ENCODE results near the gene FGFR4. TPM values are rescaled to one million over a fixed set of nuclear protein-coding genes. Genes with fewer than 3 reads are reported as not detected.

FGFR4 gene
- total RNA-seq, 1 donor from 2014 or later = 34.1 TPM

GRCh38 chr5:177099422-177100093, 12.8 kb downstream of the FGFR4 start:
- Mint-ChIP-seq H3K36me3 (no peaks in the 10 kb centered on the region), H3K27ac (no peak overlapping the region), H3K4me3 (no peak overlapping the region), H3K9me3 (no peaks in the 10 kb centered on the region), H3K4me1 (ENCODE audit: unreplicated experiment) (peaks cover 4% of the 10 kb centered on the region), H3K27me3 (no peaks in the 10 kb centered on the region)
- no peak for DNase-seq (ENCODE audit: extremely low spot score, unreplicated experiment)
- no peak for TF ChIP-seq CTCF (conservative IDR thresholded peaks at IDR 0.05)

- no peak overlapping the region for H3K27ac Mint-ChIP-seq
- H3K36me3 Mint-ChIP-seq = no peaks in the 10 kb centered on the region
- H3K27me3 Mint-ChIP-seq = no peaks in the 10 kb centered on the region
- DNase-seq (ENCODE audit: extremely low spot score, unreplicated experiment) = no peak
- no peak overlapping the region for H3K4me3 Mint-ChIP-seq
- no peak for TF ChIP-seq CTCF (conservative IDR thresholded peaks at IDR 0.05)
- no peaks in the 10 kb centered on the region for H3K4me1 Mint-ChIP-seq (ENCODE audit: unreplicated experiment)
- no peaks in the 10 kb centered on the region for H3K9me3 Mint-ChIP-seq
These were observed 14.0 kb downstream of the FGFR4 start for GRCh38 chr5:177100714-177101121.

GRCh38 chr5:177103523-177104253, 17.0 kb downstream of the FGFR4 start:
- H3K27ac Mint-ChIP-seq = no peak overlapping the region
- no peak for DNase-seq (ENCODE audit: extremely low spot score, unreplicated experiment)

GRCh38 chr5:177105691-177106476, 19.2 kb downstream of the FGFR4 start:
- DNase-seq (ENCODE audit: extremely low spot score, unreplicated experiment) = no peak
- no peaks in the 10 kb centered on the region for H3K9me3 Mint-ChIP-seq
- H3K27me3 Mint-ChIP-seq = peaks cover 3% of the 10 kb centered on the region
- H3K4me3 Mint-ChIP-seq = no peak overlapping the region
- H3K4me1 Mint-ChIP-seq (ENCODE audit: unreplicated experiment) = peaks cover 12% of the 10 kb centered on the region
- H3K27ac Mint-ChIP-seq = no peak overlapping the region
- no peak for TF ChIP-seq CTCF (conservative IDR thresholded peaks at IDR 0.05)
- no peaks in the 10 kb centered on the region for H3K36me3 Mint-ChIP-seq

More at GRCh38 chr5:177103523-177104253, 17.0 kb downstream of the FGFR4 start:
- no peak for TF ChIP-seq CTCF (conservative IDR thresholded peaks at IDR 0.05)
- Mint-ChIP-seq H3K9me3 (no peaks in the 10 kb centered on the region), H3K36me3 (no peaks in the 10 kb centered on the region), H3K27me3 (no peaks in the 10 kb centered on the region), H3K4me1 (ENCODE audit: unreplicated experiment) (no peaks in the 10 kb centered on the region), H3K4me3 (no peak overlapping the region)

- DNase-seq (ENCODE audit: extremely low spot score, unreplicated experiment) = no peak
- H3K36me3 Mint-ChIP-seq = no peaks in the 10 kb centered on the region
- TF ChIP-seq CTCF (conservative IDR thresholded peaks at IDR 0.05) = no peak
- H3K4me3 Mint-ChIP-seq = no peak overlapping the region
- peaks cover 17% of the 10 kb centered on the region for H3K4me1 Mint-ChIP-seq (ENCODE audit: unreplicated experiment)
- no peaks in the 10 kb centered on the region for H3K9me3 Mint-ChIP-seq
- peaks cover 3% of the 10 kb centered on the region for H3K27me3 Mint-ChIP-seq
- H3K27ac Mint-ChIP-seq = no peak overlapping the region
These were observed 20.4 kb downstream of the FGFR4 start for GRCh38 chr5:177107159-177107558.
